ENCODE measurements around the gene PTDSS2.

The PTDSS2 gene

GRCh38 chr11:474914-475506, 24.9 kb downstream of the PTDSS2 start:
- Histone ChIP-seq H3K9ac (ENCODE audit: low read length) (no peak overlapping the region), H2AFZ (ENCODE audit: low read length) (no peak overlapping the region), H3K4me2 (ENCODE audit: low read depth, low read length) (no peak overlapping the region), H3K36me3 (replicated peaks; ENCODE audit: insufficient read depth, low read length) (no peaks in the 10 kb centered on the region), H4K20me1 (ENCODE audit: insufficient read depth, low read length) (no peaks in the 10 kb centered on the region), H3K9me3 (replicated peaks; ENCODE audit: insufficient read depth, low read length) (no peaks in the 10 kb centered on the region), H3K4me3 (ENCODE audit: low read length) (no peak overlapping the region), H3K27ac (ENCODE audit: low read length) (no peak overlapping the region), H3K9me2 (replicated peaks; ENCODE audit: insufficient read depth, low read length) (no peaks in the 10 kb centered on the region), H3K79me2 (ENCODE audit: low read length) (no peaks in the 10 kb centered on the region), H3F3A (ENCODE audit: insufficient read depth, low read length) (no peaks in the 10 kb centered on the region), H3K27me3 (replicated peaks; ENCODE audit: insufficient read depth, low read length) (no peaks in the 10 kb centered on the region), H3K4me1 (ENCODE audit: low read length) (no peaks in the 10 kb centered on the region)
- no peak for DNase-seq
- TF ChIP-seq EZH2 (optimal IDR thresholded peaks at IDR 0.05; ENCODE audit: low read depth, low read length) (no peak), EZH2phosphoT487 (IDR thresholded peaks at IDR 0.05; ENCODE audit: low read length) (no peak), CTCF (IDR thresholded peaks at IDR 0.05; ENCODE audit: low read length) (no peak)

- Histone ChIP-seq H3K4me2 (ENCODE audit: low read depth, low read length) (no peak overlapping the region), H3K79me2 (ENCODE audit: low read length) (no peaks in the 10 kb centered on the region), H3K27ac (ENCODE audit: low read length) (no peak overlapping the region), H3K4me3 (ENCODE audit: low read length) (no peak overlapping the region), H2AFZ (ENCODE audit: low read length) (no peak overlapping the region), H3K9ac (ENCODE audit: low read length) (no peak overlapping the region), H3F3A (ENCODE audit: insufficient read depth, low read length) (no peaks in the 10 kb centered on the region), H3K27me3 (replicated peaks; ENCODE audit: insufficient read depth, low read length) (no peaks in the 10 kb centered on the region), H3K9me2 (replicated peaks; ENCODE audit: insufficient read depth, low read length) (no peaks in the 10 kb centered on the region), H3K4me1 (ENCODE audit: low read length) (no peaks in the 10 kb centered on the region), H4K20me1 (ENCODE audit: insufficient read depth, low read length) (no peaks in the 10 kb centered on the region), H3K36me3 (replicated peaks; ENCODE audit: insufficient read depth, low read length) (no peaks in the 10 kb centered on the region), H3K9me3 (replicated peaks; ENCODE audit: insufficient read depth, low read length) (no peaks in the 10 kb centered on the region)
- DNase-seq, result no peak
- TF ChIP-seq EZH2 (optimal IDR thresholded peaks at IDR 0.05; ENCODE audit: low read depth, low read length) (no peak), EZH2phosphoT487 (IDR thresholded peaks at IDR 0.05; ENCODE audit: low read length) (no peak), CTCF (IDR thresholded peaks at IDR 0.05; ENCODE audit: low read length) (no peak)
Measured at GRCh38 chr11:475941-476340, 25.9 kb downstream of the PTDSS2 start.

DNA sequence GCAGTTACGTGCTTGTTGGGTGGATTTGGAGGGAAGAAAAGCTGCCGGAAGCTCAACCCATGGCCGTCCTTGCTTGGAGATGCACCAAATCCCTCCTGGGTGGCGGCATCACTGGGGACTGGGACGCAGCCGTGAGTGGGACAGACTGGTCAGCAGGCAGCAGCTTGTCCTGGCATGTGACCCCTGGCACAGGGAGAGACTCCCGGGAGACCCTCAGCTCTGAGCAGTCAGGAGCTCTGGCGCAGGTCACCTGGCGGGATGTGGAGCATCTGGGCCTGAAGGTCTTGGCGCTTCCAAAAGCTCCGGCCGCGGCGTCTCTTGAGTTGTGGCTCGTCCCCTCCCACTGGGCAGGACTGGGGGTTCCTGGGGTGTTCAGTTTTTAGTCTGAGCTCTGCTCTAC, 26.3 kb downstream of the PTDSS2 start:
- TF ChIP-seq CTCF (IDR thresholded peaks at IDR 0.05; ENCODE audit: low read length) (no peak), EZH2 (optimal IDR thresholded peaks at IDR 0.05; ENCODE audit: low read depth, low read length) (no peak), EZH2phosphoT487 (IDR thresholded peaks at IDR 0.05; ENCODE audit: low read length) (no peak)
- Histone ChIP-seq H3K27me3 (replicated peaks; ENCODE audit: insufficient read depth, low read length) (no peaks in the 10 kb centered on the region), H3K27ac (ENCODE audit: low read length) (no peak overlapping the region), H3K4me1 (ENCODE audit: low read length) (no peaks in the 10 kb centered on the region), H3K9ac (ENCODE audit: low read length) (no peak overlapping the region), H3K79me2 (ENCODE audit: low read length) (no peaks in the 10 kb centered on the region), H3K4me3 (ENCODE audit: low read length) (no peak overlapping the region), H3K36me3 (replicated peaks; ENCODE audit: insufficient read depth, low read length) (no peaks in the 10 kb centered on the region), H4K20me1 (ENCODE audit: insufficient read depth, low read length) (no peaks in the 10 kb centered on the region), H2AFZ (ENCODE audit: low read length) (no peak overlapping the region), H3K9me2 (replicated peaks; ENCODE audit: insufficient read depth, low read length) (no peaks in the 10 kb centered on the region), H3F3A (ENCODE audit: insufficient read depth, low read length) (no peaks in the 10 kb centered on the region), H3K9me3 (replicated peaks; ENCODE audit: insufficient read depth, low read length) (no peaks in the 10 kb centered on the region), H3K4me2 (ENCODE audit: low read depth, low read length) (no peak overlapping the region)
- no peak for DNase-seq
